Activated CD8-positive, alpha-beta memory T cell treated with anti-CD3 and anti-CD28 coated beads for 1 hour (primary cell): ENCODE measurements around the gene FAM43B.

Experiments
- DNase-seq, 2 donors: peaks; one replicate each; pipeline ENCODE4 v3.0.0-alpha.2; 2020; ENCODE audit warnings: low read depth in 1 of 2; ENCODE audit errors: extremely low read depth in 1 of 2

Gene FAM43B

GRCh38 chr1:20546637-20547036, 5.7 kb upstream of the FAM43B start:
- no peak for DNase-seq

DNA sequence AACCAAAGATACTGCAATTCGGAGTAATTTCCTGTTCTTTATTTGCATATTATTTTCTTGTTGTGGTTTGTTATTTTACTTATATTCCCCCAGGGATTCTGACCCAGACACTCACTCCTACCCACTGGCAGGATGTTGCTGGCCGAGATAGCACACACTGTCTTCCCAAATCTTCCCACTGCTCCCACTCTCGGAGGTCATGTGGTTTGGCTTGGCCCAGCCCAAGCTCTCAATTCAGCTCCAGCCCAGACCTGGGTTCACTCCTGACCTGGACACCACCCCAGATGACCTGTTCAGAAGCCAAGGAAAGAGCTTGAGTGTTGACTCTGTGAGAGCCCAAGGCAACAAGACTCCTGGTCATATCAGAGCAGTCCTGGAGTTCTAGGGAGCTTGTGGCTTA, 1.2 kb upstream of the FAM43B start:
- no peak for DNase-seq

DNA sequence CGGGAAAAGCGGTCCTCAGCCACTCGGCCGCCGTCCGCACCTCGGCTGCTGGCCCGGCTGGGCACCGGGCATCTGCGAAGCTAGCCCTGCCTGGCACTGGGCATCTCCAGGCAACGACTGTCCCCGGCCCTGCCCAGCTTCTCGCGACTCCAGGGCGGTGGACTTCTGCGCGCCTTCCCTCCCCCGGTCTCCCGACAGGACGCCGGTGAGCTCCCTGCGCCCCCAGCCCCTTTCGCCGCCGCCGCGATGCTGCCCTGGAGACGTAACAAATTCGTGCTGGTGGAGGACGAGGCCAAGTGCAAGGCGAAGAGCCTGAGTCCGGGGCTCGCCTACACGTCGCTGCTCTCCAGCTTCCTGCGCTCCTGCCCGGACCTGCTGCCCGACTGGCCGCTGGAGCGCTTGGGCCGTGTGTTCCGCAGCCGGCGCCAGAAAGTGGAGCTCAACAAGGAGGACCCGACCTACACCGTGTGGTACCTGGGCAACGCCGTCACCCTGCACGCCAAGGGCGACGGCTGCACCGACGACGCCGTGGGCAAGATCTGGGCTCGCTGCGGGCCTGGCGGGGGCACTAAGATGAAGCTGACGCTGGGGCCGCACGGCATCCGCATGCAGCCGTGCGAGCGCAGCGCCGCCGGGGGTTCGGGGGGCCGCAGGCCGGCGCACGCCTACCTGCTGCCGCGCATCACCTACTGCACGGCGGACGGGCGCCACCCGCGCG, 514 bp downstream of the FAM43B start:
- no peak for DNase-seq

- DNase-seq: no peak
These were observed 2.8 kb downstream of the FAM43B start for GRCh38 chr1:20555025-20555757.

DNA sequence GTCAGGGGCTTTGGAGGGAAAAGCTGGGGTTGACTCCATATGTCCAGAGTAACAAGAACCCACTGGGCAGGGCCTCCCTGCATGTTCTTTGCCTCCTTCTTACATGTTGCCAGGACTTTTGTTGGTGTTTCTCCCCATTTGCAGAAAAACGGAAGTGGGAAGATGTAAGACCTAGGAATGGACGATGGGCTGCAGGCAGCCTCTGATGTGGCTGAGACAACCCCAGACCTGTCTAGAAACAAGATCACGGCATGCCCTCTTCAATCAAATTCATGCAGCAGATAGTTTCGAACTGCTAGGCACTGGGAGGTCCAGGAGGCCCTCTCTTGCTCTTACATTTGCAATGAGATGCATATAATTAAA, 3.4 kb downstream of the FAM43B start:
- DNase-seq: no peak

DNA sequence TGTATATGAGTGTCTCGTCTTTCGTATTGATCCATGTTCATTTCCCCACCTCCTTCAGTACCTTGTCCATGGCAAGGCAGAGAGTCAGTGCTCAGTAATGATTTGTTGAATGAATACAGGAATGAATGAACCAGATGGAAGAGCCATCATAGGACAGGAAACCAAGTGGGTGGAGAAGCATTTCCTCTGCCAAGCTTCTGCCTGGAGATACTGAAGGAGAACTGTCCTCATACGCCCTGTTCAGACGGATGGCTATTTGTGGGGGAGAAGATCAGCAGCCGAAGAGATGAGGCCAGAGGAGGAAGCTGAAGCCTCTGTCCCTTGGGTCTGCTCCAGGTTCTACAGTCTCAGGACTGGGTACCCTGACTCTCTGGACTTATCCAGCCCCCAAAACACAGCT, 5.8 kb downstream of the FAM43B start:
- no peak for DNase-seq

DNA sequence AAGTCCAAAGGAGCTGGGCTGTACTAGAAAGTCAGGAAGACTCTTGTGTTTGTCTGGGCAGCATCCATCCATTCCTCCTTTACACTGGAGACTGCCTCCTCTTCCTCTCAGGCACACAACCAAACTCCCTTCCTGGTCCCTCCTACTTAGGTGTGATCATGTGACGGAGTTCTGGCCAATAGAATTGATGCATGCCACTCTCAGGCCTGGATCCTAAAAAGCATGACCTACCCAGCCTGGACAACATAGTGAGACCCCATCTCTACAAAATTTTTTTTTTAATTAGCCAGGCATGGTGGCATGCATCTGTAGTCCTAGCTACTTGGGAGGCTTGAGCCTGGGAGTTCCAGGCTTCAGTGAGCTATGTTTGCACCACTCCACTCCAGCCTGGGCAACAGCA, 8.6 kb downstream of the FAM43B start:
- DNase-seq: no peak

DNA sequence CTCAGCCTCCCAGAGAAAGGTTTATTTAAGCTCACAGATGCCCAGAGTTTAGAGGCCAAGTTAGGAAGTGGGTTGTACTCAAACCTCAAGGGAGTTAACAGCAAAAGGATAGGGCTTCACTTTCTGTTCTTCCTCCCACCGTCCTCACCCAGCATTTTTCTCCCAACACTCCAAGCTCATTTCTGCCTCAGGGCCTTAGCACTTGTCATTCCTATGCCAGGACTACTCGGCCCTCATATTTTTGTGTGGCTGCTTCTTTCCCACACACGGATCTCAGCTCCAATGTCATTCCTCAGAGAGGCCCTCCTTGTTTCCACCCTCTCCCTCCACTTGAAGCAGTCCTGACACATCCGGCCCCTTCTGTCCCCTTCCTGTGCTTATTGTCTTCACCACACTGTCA, 12.9 kb downstream of the FAM43B start:
- DNase-seq: no peak

DNA sequence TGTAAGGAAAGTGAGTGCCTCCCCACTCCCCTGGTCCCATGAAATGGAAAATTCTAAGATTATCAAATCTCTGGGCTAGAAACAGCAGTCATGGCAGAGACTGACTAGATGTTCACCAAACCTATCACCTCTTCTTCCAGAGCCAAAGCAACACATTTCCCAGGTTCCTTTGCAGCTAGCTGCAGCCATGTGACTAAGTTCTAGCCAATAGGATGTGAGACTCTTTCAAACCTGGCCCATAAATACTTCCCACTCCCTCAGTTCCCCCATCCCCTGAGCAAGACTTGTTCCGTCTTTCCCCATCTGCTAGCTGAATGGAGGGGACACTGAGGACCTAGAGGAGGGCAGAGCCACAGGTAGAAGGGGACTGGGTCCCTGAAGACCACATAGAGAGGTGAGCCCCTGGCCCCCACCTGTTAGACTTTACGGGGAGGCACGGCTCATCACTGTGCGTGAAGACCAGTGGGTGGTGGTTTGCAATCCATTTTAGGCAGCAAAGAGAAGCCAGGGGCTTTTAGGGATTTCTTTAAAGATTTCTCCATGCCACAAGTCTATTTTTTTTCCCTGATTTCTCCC, 17.2 kb downstream of the FAM43B start:
- no peak for DNase-seq

- DNase-seq: no peak
These were observed 19.1 kb downstream of the FAM43B start for GRCh38 chr1:20571427-20571826.

- no peak for DNase-seq
These were observed 21.6 kb downstream of the FAM43B start for GRCh38 chr1:20573987-20574386.

DNA sequence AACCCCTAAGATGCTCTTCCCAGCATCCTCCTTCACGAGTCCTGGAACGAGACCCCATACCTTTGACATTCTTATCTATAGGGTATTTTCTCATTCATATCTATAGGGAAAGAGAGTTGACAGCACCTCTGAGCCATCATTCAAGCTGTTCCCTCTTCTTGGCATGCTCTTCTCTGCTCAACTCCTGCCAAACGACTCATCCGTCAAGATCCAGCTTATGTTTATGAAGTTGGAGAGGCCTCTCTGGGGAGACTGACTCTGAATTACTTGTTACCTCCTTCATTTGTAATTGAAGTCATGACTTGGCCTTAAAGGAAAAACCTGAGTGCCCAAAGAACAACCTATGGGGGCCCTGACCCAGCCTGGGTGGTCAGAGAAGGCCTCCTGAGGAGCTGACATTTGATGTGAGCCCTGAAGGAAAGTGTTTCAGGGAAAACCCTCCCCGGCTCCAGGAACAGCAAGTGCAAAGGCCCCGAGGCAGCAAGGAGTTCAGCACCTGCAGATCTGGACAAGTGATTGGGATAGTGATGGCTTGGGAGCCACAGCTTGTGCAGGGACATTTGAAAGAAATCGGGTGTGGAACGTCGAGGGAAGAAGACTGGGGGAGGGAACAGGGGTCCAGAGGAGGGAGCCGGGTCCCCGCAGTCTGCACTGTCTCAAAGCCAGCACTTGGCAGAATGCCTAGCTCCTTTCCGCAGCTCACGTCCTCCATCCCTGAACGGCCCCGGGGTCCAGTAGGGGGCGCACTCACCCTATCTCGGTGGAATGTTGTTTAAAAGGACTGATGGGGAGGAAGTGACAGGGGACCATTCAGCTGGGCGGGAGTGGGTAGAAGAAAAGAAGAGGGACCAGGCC, 22.5 kb downstream of the FAM43B start:
- DNase-seq: peak in 1 of 2 donors; percentile 34

- no peak for DNase-seq
These were observed 23.4 kb downstream of the FAM43B start for GRCh38 chr1:20575541-20576336.

DNA sequence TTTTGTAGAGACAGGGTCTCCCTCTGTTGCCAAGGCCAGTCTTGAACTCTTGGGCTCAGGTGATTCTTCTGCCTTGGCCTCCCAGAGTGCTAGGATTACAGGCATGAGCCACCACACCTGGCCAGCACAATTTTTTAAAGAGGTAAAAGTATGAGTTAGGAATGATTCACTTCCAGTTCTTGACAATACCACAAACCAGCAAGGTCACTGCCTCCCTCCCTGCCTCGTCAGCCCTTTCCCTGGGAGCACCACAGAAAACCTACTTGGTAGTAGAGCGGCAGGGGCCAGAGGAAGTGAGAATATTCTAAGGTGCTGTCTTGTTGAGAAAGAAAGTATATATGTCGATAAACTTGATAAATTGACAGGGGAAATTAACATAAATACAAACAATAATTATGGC, 25.7 kb downstream of the FAM43B start:
- DNase-seq: no peak

- no peak for DNase-seq
These were observed 26.5 kb downstream of the FAM43B start for GRCh38 chr1:20578721-20579395.

GRCh38 chr1:20584890-20585289, 32.5 kb downstream of the FAM43B start:
- DNase-seq: no peak

DNA sequence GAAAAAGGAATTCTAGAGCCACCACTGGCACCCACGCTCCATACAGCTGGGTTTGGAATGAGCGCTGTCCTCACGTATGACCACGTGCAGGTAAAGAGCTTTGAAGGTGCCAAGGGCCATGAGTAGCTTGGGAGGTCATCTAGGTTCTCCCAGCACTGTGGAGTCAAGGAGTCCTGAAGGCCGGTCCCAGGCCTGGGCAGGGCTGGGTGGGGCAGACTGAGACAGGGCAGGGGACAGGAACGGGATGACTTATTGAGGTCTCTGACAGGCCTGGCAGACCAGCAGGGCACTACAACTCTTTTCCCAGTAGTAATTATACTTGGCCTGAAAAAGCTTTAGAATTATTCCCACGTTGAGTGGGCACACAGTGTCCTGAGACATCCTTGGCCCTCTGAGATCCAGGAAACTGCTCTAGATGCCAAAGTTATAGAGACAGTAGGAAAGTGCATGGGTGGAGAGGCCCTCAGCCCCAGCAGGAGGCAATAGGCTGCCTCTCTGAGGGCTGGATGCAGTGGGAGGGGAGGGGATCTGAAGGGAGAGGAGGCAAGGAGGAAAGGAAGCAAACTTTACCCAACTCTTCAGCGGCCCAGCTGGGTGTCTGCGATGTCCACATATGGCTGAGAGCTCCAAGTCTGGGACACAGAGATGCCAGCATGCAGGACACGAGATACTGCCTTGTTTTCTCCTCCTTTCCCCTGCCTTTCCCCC, 34.7 kb downstream of the FAM43B start:
- no peak for DNase-seq

GRCh38 chr1:20587661-20588053, 35.3 kb downstream of the FAM43B start:
- no peak for DNase-seq

- no peak for DNase-seq
These were observed 36.4 kb downstream of the FAM43B start, which contains the start of gene CDA for GRCh38 chr1:20588634-20589225. CDA (plus strand) TSS chr1:20589097; CDS start chr1:20589130, 33 bp downstream.
